SK-N-SH (cell line): ENCODE results near the gene IGSF9. TPM values are rescaled to one million over a fixed set of nuclear protein-coding genes. Genes with fewer than 3 reads are reported as not detected.

Source experiments
- CTCF ChIA-PET: fragments of 300-600, 350-600 bp; formaldehyde crosslinking; extraction: SDS; loops from one replicate; lab custom pipeline; 2021; lab: Yijun Ruan, JAX
- POLR2A ChIA-PET: fragments of 350-600 bp; sonication (Branson Sonifier 250); formaldehyde crosslinking; extraction: SDS; loops from one replicate; lab custom pipeline; 2020; ENCODE audit warnings: antibody characterized with exemption, inconsistent platforms; lab: Yijun Ruan, JAX
- DNase-seq: peaks from one replicate; pipeline ENCODE4 v3.0.0; 2012
- H2AFZ ChIP-seq: fragments of 200-600 bp; sonication (generic); 2 replicates; pipeline ENCODE4 v1.8.1; 2016; ENCODE audit warnings: antibody characterized with exemption, mild to moderate bottlenecking, low read depth
- H3F3A ChIP-seq: fragments of 200-600 bp; sonication (generic); replicated peaks from 2 replicates; pipeline ENCODE3; 2016; ENCODE audit warnings: antibody characterized with exemption, mild to moderate bottlenecking; ENCODE audit not compliant: insufficient read depth
- H3K27ac ChIP-seq, 2 experiments: fragments of 200-500 bp in 1 of 2; fragments of 200-600 bp in 1 of 2; sonication (Bioruptor generic) in 1 of 2; sonication (generic), shearing (Covaris generic) in 1 of 2; 2 replicates each; pipeline versions ENCODE4 v1.5.1 to v1.6.1; 2014 to 2016; ENCODE audit warnings: low read depth in 2 of 2, inconsistent platforms in 1 of 2, low read length in 1 of 2, mild to moderate bottlenecking in 1 of 2, mixed read lengths in 1 of 2
- H3K27me3 ChIP-seq: fragments of 200-600 bp; sonication (generic), shearing (Covaris generic); 2 replicates; pipeline ENCODE4 v1.6.1; 2016; ENCODE audit warnings: mixed run types; ENCODE audit not compliant: insufficient read depth
- H3K36me3 ChIP-seq, 2 experiments: fragments of 200-500 bp in 1 of 2; fragments of 200-600 bp in 1 of 2; sonication (Bioruptor generic) in 1 of 2; sonication (generic) in 1 of 2; replicated peaks in 1 of 2; 2 replicates each; pipeline versions ENCODE3 to v1.5.1; 2014 to 2016; ENCODE audit warnings: low read length in 1 of 2, mild to moderate bottlenecking in 1 of 2; ENCODE audit not compliant: insufficient read depth in 2 of 2, control insufficient read depth in 1 of 2
- H3K4me1 ChIP-seq, 2 experiments: fragments of 200-500 bp in 1 of 2; fragments of 200-600 bp in 1 of 2; sonication (Bioruptor generic) in 1 of 2; sonication (generic), shearing (Covaris generic) in 1 of 2; 2 replicates each; pipeline versions ENCODE4 v1.5.1 to v1.6.1; 2014 to 2016; ENCODE audit warnings: low read depth in 1 of 2, low read length in 1 of 2, mixed run types in 1 of 2; ENCODE audit not compliant: insufficient read depth in 2 of 2, control insufficient read depth in 1 of 2
- H3K4me2 ChIP-seq: fragments of 200-600 bp; sonication (generic), shearing (Covaris generic); 2 replicates; pipeline ENCODE4 v1.6.1; 2017; ENCODE audit warnings: mixed run types
- H3K4me3 ChIP-seq, 2 experiments: fragments of 200-500 bp in 1 of 2; fragments of 200-600 bp in 1 of 2; sonication (Bioruptor generic) in 1 of 2; sonication (generic), shearing (Covaris generic) in 1 of 2; 2 replicates each; pipeline versions ENCODE4 v1.5.1 to v1.8.1; 2014 to 2016; ENCODE audit warnings: low read depth in 2 of 2, inconsistent platforms in 1 of 2, low read length in 1 of 2, mild to moderate bottlenecking in 1 of 2, mixed read lengths in 1 of 2, moderate library complexity in 1 of 2
- H3K79me2 ChIP-seq: fragments of 200-600 bp; sonication (generic); 2 replicates; pipeline ENCODE4 v1.8.1; 2017; ENCODE audit warnings: mild to moderate bottlenecking; ENCODE audit not compliant: insufficient read depth
- H3K9ac ChIP-seq: fragments of 200-600 bp; sonication (generic); 2 replicates; pipeline ENCODE4 v1.6.1; 2017; ENCODE audit warnings: mixed run types
- H3K9me2 ChIP-seq: fragments of 200-600 bp; sonication (generic); 2 replicates; pipeline ENCODE4 v1.6.1; 2017; ENCODE audit warnings: mixed run types
- H3K9me3 ChIP-seq: fragments of 200-600 bp; sonication (generic); 2 replicates; pipeline ENCODE4 v1.6.1; 2017; ENCODE audit warnings: mixed run types, mild to moderate bottlenecking, moderate library complexity
- H4K20me1 ChIP-seq: fragments of 200-600 bp; sonication (generic); 2 replicates; pipeline ENCODE4 v1.6.1; 2017; ENCODE audit warnings: mild to moderate bottlenecking, mixed run types; ENCODE audit not compliant: insufficient read depth
- EP300 ChIP-seq, 2 experiments: IDR thresholded peaks; 2 replicates each; pipeline versions ENCODE4 v1.4.0 to v1.6.1; 2012; ENCODE audit warnings: borderline replicate concordance in 1 of 2, low read depth in 1 of 2, low read length in 1 of 2
- FOSL2 ChIP-seq: IDR thresholded peaks from 2 replicates; pipeline ENCODE4 v1.4.0; 2012; ENCODE audit warnings: low read depth, mild to moderate bottlenecking, moderate library complexity, borderline replicate concordance
- FOXM1 ChIP-seq: IDR thresholded peaks from 2 replicates; pipeline ENCODE4 v1.4.0; 2012; ENCODE audit warnings: low read depth, mild to moderate bottlenecking
- GABPA ChIP-seq: IDR thresholded peaks from 2 replicates; pipeline ENCODE4 v1.4.0; 2012; ENCODE audit warnings: low read depth, mild to moderate bottlenecking
- JUND ChIP-seq: IDR thresholded peaks from 2 replicates; pipeline ENCODE4 v1.4.0; 2012
- POLR2AphosphoS5 ChIP-seq: IDR thresholded peaks from 2 replicates; pipeline ENCODE4 v1.6.1; 2012; ENCODE audit warnings: low read depth, low read length
- RAD21 ChIP-seq: IDR thresholded peaks from 2 replicates; pipeline ENCODE4 v1.6.1; 2012; ENCODE audit warnings: mild to moderate bottlenecking, low read length
- RFX5 ChIP-seq: IDR thresholded peaks from 2 replicates; pipeline ENCODE4 v1.6.1; 2012; ENCODE audit warnings: mild to moderate bottlenecking, improper control_type of control experiment, low read length
- RXRA ChIP-seq: IDR thresholded peaks from 2 replicates; pipeline ENCODE4 v1.4.0; 2012; ENCODE audit warnings: low read depth, mild to moderate bottlenecking, borderline replicate concordance
- TCF12 ChIP-seq: IDR thresholded peaks from 2 replicates; pipeline ENCODE4 v1.4.0; 2012
- TEAD4 ChIP-seq: IDR thresholded peaks from 2 replicates; pipeline ENCODE4 v1.4.0; 2012; ENCODE audit warnings: mild to moderate bottlenecking, borderline replicate concordance; ENCODE audit not compliant: insufficient read depth
- WGBS: methylation state at CpG from one replicate; pipeline ENCODE4 v1.1.6; 2017; ENCODE audit warnings: low lambda C conversion rate; 5-methylcytosine and 5-hydroxymethylcytosine counted together
- polyA plus RNA-seq, 3 experiments: library from polyadenylated mRNA; depleted of rRNA; stranded (reverse); fragments of >200 nt; gene quantifications; 2 replicates each; pipeline ENCODE4 v1.2.3, GENCODE V29; 2012
- TF ChIP-seq, protein P1 (sequence below): IDR thresholded peaks from 2 replicates; pipeline ENCODE4; 2012
- TF ChIP-seq, protein P2 (sequence below): IDR thresholded peaks from 2 replicates; pipeline ENCODE4 v1.4.0; 2012; ENCODE audit warnings: low read depth, borderline replicate concordance
- TF ChIP-seq, protein P3 (sequence below): IDR thresholded peaks from 2 replicates; pipeline ENCODE4 v1.4.0; 2012; ENCODE audit warnings: low read depth, borderline replicate concordance
- TF ChIP-seq, protein P4 (sequence below): fragments of 150-350 bp; IDR thresholded peaks from 2 replicates; pipeline ENCODE4 v1.6.1; 2016; ENCODE audit warnings: mild to moderate bottlenecking, low read depth, low read length

The IGSF9 gene
- polyA plus RNA-seq, 1 of the 3 experiments (the other 2 are of a cell fraction): 2.4 TPM

DNA sequence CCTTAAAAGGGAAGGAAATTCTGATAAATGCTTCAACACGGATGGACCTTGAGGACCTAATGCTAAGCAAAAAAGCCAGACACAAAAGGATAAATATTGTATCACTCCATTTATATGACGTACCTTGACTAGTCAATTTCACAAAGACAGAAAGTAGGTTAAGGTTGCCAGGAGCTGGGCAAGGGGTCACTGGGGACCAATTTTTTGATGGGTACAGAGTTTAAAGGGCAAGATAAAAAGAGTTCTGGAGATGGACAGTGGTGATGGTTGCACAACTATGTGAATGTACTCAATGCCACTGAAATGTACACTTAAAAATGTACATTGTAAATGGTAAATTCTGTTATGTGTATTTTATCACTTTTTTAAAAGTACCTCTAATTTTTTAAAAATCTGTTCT is 40.7 kb upstream of the IGSF9 start:
- H3K27ac ChIP-seq: no peak overlapping the region
- WGBS: 41% methylated on average over 2 of the region's 2 CpGs

DNA sequence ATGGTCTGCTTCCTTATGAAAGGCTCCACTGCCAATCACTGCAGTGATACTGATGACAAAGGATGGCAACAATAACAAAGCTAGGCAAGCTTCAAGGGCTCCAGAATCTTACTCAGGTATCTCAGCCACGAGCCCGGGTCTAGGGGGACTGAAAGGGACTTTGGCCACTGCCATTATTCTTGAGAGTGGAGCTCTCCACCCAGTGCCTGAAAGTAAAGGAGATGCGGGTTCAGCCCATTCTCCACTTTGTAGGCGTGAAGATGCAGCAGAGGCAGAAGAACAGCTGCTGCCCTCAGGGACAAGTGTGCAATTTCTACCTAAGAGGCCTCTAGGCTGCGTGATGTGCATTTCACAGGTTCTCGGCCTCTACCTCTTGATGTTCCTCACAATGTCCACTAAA is 40.1 kb upstream of the IGSF9 start:
- TF ChIP-seq, protein P1, sequence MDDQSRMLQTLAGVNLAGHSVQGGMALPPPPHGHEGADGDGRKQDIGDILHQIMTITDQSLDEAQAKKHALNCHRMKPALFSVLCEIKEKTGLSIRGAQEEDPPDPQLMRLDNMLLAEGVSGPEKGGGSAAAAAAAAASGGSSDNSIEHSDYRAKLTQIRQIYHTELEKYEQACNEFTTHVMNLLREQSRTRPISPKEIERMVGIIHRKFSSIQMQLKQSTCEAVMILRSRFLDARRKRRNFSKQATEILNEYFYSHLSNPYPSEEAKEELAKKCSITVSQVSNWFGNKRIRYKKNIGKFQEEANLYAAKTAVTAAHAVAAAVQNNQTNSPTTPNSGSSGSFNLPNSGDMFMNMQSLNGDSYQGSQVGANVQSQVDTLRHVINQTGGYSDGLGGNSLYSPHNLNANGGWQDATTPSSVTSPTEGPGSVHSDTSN: no peak
- Histone ChIP-seq H3K36me3 (no peaks in the 10 kb centered on the region), H3K27ac (no peak overlapping the region), H3K9me2 (no peaks in the 10 kb centered on the region), H3K4me2 (no peak overlapping the region), H3K79me2 (no peaks in the 10 kb centered on the region), H3K9ac (no peak overlapping the region), H4K20me1 (no peaks in the 10 kb centered on the region), H2AFZ (no peak overlapping the region), H3K4me1 (no peaks in the 10 kb centered on the region), H3K27me3 (peaks cover 14% of the 10 kb centered on the region; the same call in 1 of the 2 replicates), H3K4me3 (no peak overlapping the region), H3K9me3 (no peaks in the 10 kb centered on the region), H3F3A (no peaks in the 10 kb centered on the region)
- DNase-seq: no peak
- POLR2A ChIA-PET: no interaction called here
- WGBS: 37% methylated on average over 6 of the region's 6 CpGs
- CTCF ChIA-PET: interaction anchor here (5.0 kb wide), 1 partner anchor 22 kb away, joined by 41 read pairs; no protein-coding TSS in a partner anchor

More for the DNA sequence above, 40.7 kb upstream of the IGSF9 start:
- Histone ChIP-seq H3K79me2 (no peaks in the 10 kb centered on the region), H3F3A (peaks cover 2% of the 10 kb centered on the region), H3K4me3 (no peak overlapping the region), H3K4me1 (no peaks in the 10 kb centered on the region), H3K36me3 (no peaks in the 10 kb centered on the region), H3K9me3 (no peaks in the 10 kb centered on the region), H3K9me2 (no peaks in the 10 kb centered on the region), H3K9ac (no peak overlapping the region), H3K27me3 (peaks cover 8% of the 10 kb centered on the region; the same call in 1 of the 2 replicates), H2AFZ (no peak overlapping the region), H3K4me2 (no peak overlapping the region), H4K20me1 (no peaks in the 10 kb centered on the region)
- ChIA-PET CTCF (interaction anchor here (5.0 kb wide), 1 partner anchor 21 kb away, joined by 41 read pairs; no protein-coding TSS in a partner anchor), POLR2A (no interaction called here)
- DNase-seq: no peak
- TF ChIP-seq, protein P2, sequence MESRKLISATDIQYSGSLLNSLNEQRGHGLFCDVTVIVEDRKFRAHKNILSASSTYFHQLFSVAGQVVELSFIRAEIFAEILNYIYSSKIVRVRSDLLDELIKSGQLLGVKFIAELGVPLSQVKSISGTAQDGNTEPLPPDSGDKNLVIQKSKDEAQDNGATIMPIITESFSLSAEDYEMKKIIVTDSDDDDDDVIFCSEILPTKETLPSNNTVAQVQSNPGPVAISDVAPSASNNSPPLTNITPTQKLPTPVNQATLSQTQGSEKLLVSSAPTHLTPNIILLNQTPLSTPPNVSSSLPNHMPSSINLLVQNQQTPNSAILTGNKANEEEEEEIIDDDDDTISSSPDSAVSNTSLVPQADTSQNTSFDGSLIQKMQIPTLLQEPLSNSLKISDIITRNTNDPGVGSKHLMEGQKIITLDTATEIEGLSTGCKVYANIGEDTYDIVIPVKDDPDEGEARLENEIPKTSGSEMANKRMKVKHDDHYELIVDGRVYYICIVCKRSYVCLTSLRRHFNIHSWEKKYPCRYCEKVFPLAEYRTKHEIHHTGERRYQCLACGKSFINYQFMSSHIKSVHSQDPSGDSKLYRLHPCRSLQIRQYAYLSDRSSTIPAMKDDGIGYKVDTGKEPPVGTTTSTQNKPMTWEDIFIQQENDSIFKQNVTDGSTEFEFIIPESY: no peak
- TF ChIP-seq RFX5 (no peak), TEAD4 (no peak), JUND (no peak), FOXM1 (no peak), GABPA (no peak), TCF12 (no peak), RXRA (no peak), EP300 (IDR thresholded peaks at IDR 0.05; ENCODE audit: borderline replicate concordance in 1 of 2, low read depth in 1 of 2, low read length in 1 of 2) (no peak), RAD21 (no peak), POLR2AphosphoS5 (no peak), FOSL2 (no peak)
- TF ChIP-seq, protein P3, sequence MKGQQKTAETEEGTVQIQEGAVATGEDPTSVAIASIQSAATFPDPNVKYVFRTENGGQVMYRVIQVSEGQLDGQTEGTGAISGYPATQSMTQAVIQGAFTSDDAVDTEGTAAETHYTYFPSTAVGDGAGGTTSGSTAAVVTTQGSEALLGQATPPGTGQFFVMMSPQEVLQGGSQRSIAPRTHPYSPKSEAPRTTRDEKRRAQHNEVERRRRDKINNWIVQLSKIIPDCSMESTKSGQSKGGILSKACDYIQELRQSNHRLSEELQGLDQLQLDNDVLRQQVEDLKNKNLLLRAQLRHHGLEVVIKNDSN: no peak
- TF ChIP-seq, protein P4, sequence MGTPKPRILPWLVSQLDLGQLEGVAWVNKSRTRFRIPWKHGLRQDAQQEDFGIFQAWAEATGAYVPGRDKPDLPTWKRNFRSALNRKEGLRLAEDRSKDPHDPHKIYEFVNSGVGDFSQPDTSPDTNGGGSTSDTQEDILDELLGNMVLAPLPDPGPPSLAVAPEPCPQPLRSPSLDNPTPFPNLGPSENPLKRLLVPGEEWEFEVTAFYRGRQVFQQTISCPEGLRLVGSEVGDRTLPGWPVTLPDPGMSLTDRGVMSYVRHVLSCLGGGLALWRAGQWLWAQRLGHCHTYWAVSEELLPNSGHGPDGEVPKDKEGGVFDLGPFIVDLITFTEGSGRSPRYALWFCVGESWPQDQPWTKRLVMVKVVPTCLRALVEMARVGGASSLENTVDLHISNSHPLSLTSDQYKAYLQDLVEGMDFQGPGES: no peak
